GM10847 (cell line): ENCODE results near the gene METTL21C.

Experiments
- POLR2A ChIP-seq: IDR thresholded peaks from 2 replicates; pipeline ENCODE4 v1.6.1; 2011; ENCODE audit not compliant: insufficient read length; ENCODE audit errors: extremely low read depth

METTL21C gene

GRCh38 chr13:102694937-102695336 lies at the start of gene METTL21C:
Gene METTL21C, minus strand, starts transcription at chr13:102695044. Its CDS starts 546 bp downstream, at chr13:102694498.
- no peak for TF ChIP-seq POLR2A

GRCh38 chr13:102742506-102742905 lies 47.7 kb upstream of the METTL21C start:
- TF ChIP-seq POLR2A = no peak

GRCh38 chr13:102742101-102742500 lies 47.3 kb upstream of the METTL21C start:
- no peak for TF ChIP-seq POLR2A

- TF ChIP-seq POLR2A = no peak
These were observed 34.9 kb upstream of the METTL21C start for GRCh38 chr13:102729560-102730270.

GRCh38 chr13:102726430-102726829 lies 31.6 kb upstream of the METTL21C start:
- TF ChIP-seq POLR2A = no peak

GRCh38 chr13:102724923-102725322 lies 30.1 kb upstream of the METTL21C start:
- no peak for TF ChIP-seq POLR2A

GRCh38 chr13:102721800-102722231 lies 27.0 kb upstream of the METTL21C start:
- TF ChIP-seq POLR2A = no peak

GRCh38 chr13:102718746-102719145 lies 23.9 kb upstream of the METTL21C start:
- no peak for TF ChIP-seq POLR2A

- no peak for TF ChIP-seq POLR2A
These were observed 20.6 kb upstream of the METTL21C start for GRCh38 chr13:102715447-102715846.

- TF ChIP-seq POLR2A = no peak
These were observed 15.4 kb upstream of the METTL21C start for GRCh38 chr13:102710261-102710679.

- no peak for TF ChIP-seq POLR2A
These were observed 14.7 kb upstream of the METTL21C start for GRCh38 chr13:102709536-102709935.

GRCh38 chr13:102708991-102709390 lies 14.1 kb upstream of the METTL21C start:
- TF ChIP-seq POLR2A = no peak

- TF ChIP-seq POLR2A = no peak
These were observed 13.4 kb upstream of the METTL21C start for GRCh38 chr13:102708211-102708610.

GRCh38 chr13:102707467-102707866 lies 12.6 kb upstream of the METTL21C start:
- no peak for TF ChIP-seq POLR2A

GRCh38 chr13:102704238-102705058 lies 9.6 kb upstream of the METTL21C start:
- no peak for TF ChIP-seq POLR2A

GRCh38 chr13:102703726-102704035 lies 8.8 kb upstream of the METTL21C start:
- TF ChIP-seq POLR2A = no peak
